Stomach (tissue), 9 donors: ENCODE measurements around the gene CHRNB1. TPM values are rescaled to one million over a fixed set of nuclear protein-coding genes. Genes with fewer than 3 reads are reported as not detected.

ENCODE experiments used
- DNase-seq, 2 donors: peaks; one replicate each; pipeline versions ENCODE4 v3.0.0 to v3.0.0-alpha.2; 2013 to 2019
- H3K27ac ChIP-seq, 5 donors: fragments of 200-600 bp in 4 of 5; sonication (generic) in 4 of 5; one replicate each; pipeline ENCODE4 v1.5.1; 2013 to 2019; ENCODE audit warnings: mild to moderate bottlenecking in 1 of 5, moderate library complexity in 1 of 5
- H3K27me3 ChIP-seq, 3 donors: fragments of 200-600 bp; sonication (generic); one replicate each; pipeline ENCODE4 v1.5.1; 2017 to 2019; ENCODE audit warnings: mixed run types in 1 of 3
- H3K36me3 ChIP-seq, 4 donors: fragments of 200-600 bp; sonication (generic); 1 replicate in 3 of 4; 2 replicates in 1 of 4; pipeline ENCODE4 v1.5.1; 2016 to 2019
- H3K4me1 ChIP-seq, 4 donors: fragments of 200-600 bp; sonication (generic); one replicate each; pipeline ENCODE4 v1.5.1; 2016 to 2019
- H3K4me3 ChIP-seq, 4 donors: fragments of 200-600 bp; sonication (generic) in 3 of 4; one replicate each; pipeline ENCODE4 v1.5.1; 2016 to 2019; ENCODE audit warnings: mild to moderate bottlenecking in 1 of 4
- H3K9me3 ChIP-seq, 4 donors: fragments of 200-600 bp; sonication (generic); one replicate each; pipeline ENCODE4 v1.5.1; 2016 to 2019
- EP300 ChIP-seq: sonication (generic); formaldehyde crosslinking; IDR thresholded peaks from one replicate; pipeline ENCODE4 v1.6.1; 2017; ENCODE audit warnings: antibody characterized with exemption
- POLR2A ChIP-seq, 4 donors: fragments of 450-650 bp; IDR thresholded peaks; one replicate each; pipeline ENCODE4 v1.6.1; 2016; ENCODE audit warnings: antibody characterized with exemption in 4 of 4, control low read depth in 2 of 4, mild to moderate bottlenecking in 1 of 4, moderate library complexity in 1 of 4
- POLR2AphosphoS5 ChIP-seq, 3 donors: sonication (generic); formaldehyde crosslinking; IDR thresholded peaks; one replicate each; pipeline ENCODE4 v1.6.1; 2016; ENCODE audit warnings: antibody characterized with exemption in 3 of 3
- WGBS, 5 donors: extraction: QIAGEN DNeasy Blood & Tissue Kit in 3 of 5; methylation state at CpG; one replicate each; pipeline versions ENCODE4 v1.1.5 to v1.1.7; 2013 to 2018; 5-methylcytosine and 5-hydroxymethylcytosine counted together
- intact Hi-C: fragments of 100-400 bp; cut with DNase I; formaldehyde crosslinking; loops from one replicate; pipeline ENCODE4 v1.15.1; 2023; ENCODE audit warnings: low total_unique reads
- polyA plus RNA-seq, 3 donors: library from polyadenylated mRNA; stranded (reverse); fragments of 200-250 nt; gene quantifications; one replicate each; pipeline ENCODE4 v1.2.3, GENCODE V29; 2013
- total RNA-seq, 5 donors: library from RNA; depleted of rRNA; stranded (reverse); fragments of >200 nt; gene quantifications; one replicate each; pipeline versions ENCODE4 v1.1.0 to v1.2.3, GENCODE V29; 2014 to 2016
- TF ChIP-seq, protein P1 (sequence below), 7 experiments: fragments of 450-650 bp in 4 of 7; fragments of 200-600 bp in 3 of 7; sonication (generic) in 3 of 7; IDR thresholded peaks; one replicate each; pipeline ENCODE4 v1.5.1; 2016 to 2019; ENCODE audit warnings: antibody characterized with exemption in 7 of 7, control low read depth in 2 of 7, mild to moderate bottlenecking in 1 of 7
- donor health status: healthy with polysubstance abuse.
- donor health status: Bipolar disorder and iron deficiency.
- donor health status: healthy.

Gene CHRNB1
- total and polyA plus RNA-seq, 8 donors: 1.8 to 12.0 (median 7.8) TPM; not detected in 2

DNA sequence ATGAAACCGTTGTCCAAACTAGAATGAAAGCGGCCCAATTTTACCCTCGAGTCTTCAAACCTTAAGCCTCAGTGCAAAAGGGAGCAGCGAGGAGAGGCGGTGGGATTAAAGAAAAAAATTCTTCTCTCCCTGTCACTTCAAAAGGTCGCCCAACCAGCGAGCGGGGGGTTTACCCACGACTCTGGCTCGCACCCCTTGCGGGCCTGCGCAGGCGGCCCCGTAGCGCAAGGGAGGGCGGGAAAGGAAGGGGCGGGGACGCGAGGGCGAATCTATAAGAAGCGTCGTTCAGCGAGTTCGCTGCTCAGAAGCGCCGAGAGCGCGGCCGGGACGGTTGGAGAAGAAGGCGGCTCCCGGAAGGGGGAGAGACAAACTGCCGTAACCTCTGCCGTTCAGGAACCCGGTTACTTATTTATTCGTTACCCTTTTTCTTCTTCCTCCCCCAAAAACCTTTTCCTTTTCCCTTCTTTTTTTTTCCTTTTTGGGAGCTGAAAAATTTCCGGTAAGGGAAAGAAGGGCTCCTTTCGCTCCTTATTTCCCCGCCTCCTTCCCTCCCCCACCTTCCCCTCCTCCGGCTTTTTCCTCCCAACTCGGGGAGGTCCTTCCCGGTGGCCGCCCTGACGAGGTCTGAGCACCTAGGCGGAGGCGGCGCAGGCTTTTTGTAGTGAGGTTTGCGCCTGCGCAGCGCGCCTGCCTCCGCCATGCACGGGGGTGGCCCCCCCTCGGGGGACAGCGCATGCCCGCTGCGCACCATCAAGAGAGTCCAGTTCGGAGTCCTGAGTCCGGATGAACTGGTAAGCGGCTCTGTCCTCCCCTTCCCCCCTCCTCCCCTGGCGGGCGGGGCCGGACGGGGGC is 39.4 kb downstream of the CHRNB1 start, which contains the start of gene POLR2A:
POLR2A (plus strand) TSS at position 300 of the 852 bp plus-strand sequence.
- H3K27me3 ChIP-seq: no peaks in the 10 kb centered on the region
- DNase-seq: peak; percentile 98 to 99
- H3K36me3 ChIP-seq: peaks cover 0 to 8% (median 0%) of the 10 kb centered on the region in 4 donors
- WGBS, 5 donors: 0 to 1% (median 0%) methylated on average over 52 to 64 of the region's 64 CpGs
- intact Hi-C loops: no loop called here
- no peaks in the 10 kb centered on the region for H3K9me3 ChIP-seq
- H3K4me1 ChIP-seq: peaks cover 25 to 79% (median 67%) of the 10 kb centered on the region in 4 donors
- peak within 1 kb of the TSS; percentile 55 to 71 (median 60) for H3K4me3 ChIP-seq
- TF ChIP-seq POLR2A (IDR thresholded peaks at IDR 0.05) (peak in 3 of 4 donors; percentile 96 to 100 (median 100)), EP300 (no peak), POLR2AphosphoS5 (IDR thresholded peaks at IDR 0.05) (peak; percentile 100)
- TF ChIP-seq, protein P1, sequence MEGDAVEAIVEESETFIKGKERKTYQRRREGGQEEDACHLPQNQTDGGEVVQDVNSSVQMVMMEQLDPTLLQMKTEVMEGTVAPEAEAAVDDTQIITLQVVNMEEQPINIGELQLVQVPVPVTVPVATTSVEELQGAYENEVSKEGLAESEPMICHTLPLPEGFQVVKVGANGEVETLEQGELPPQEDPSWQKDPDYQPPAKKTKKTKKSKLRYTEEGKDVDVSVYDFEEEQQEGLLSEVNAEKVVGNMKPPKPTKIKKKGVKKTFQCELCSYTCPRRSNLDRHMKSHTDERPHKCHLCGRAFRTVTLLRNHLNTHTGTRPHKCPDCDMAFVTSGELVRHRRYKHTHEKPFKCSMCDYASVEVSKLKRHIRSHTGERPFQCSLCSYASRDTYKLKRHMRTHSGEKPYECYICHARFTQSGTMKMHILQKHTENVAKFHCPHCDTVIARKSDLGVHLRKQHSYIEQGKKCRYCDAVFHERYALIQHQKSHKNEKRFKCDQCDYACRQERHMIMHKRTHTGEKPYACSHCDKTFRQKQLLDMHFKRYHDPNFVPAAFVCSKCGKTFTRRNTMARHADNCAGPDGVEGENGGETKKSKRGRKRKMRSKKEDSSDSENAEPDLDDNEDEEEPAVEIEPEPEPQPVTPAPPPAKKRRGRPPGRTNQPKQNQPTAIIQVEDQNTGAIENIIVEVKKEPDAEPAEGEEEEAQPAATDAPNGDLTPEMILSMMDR (IDR thresholded peaks at IDR 0.05): no peak
- H3K27ac ChIP-seq: peak within 1 kb of the TSS; percentile 94 to 100 (median 99)

DNA sequence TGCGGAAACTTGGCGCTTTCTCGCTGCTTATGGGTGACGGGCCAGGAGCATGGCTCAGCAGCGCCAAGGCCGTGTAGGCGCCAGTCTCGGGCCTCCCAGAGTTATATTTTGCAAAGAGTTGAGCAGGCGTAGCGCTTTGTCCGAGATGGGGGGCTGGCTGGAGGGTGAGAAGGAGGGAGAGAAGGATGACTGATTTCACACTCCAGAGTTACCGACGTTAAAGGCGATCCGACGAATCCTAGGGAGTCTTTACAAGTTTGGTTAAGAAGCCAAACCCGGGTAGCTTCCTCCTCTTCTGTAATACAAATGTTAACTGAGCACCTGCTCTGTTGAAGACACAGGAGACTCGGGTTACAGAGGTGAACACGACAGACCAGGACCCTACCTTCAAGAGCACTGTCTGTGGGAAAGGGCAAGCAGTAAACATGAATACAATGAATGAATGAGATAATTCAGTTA is 40.1 kb downstream of the CHRNB1 start:
- Histone ChIP-seq H3K27me3 (no peaks in the 10 kb centered on the region), H3K36me3 (peaks cover 0 to 8% (median 0%) of the 10 kb centered on the region in 4 donors), H3K9me3 (no peaks in the 10 kb centered on the region), H3K4me1 (peaks cover 26 to 82% (median 67%) of the 10 kb centered on the region in 4 donors), H3K27ac (peak overlapping the region; percentile 94 to 100 (median 99)), H3K4me3 (peak overlapping the region; percentile 55 to 71 (median 60))
- intact Hi-C loops: no loop called here
- no peak for DNase-seq
- TF ChIP-seq, protein P1 (IDR thresholded peaks at IDR 0.05): peak in 1 of 7 experiments; percentile 5
- TF ChIP-seq POLR2AphosphoS5 (IDR thresholded peaks at IDR 0.05): no peak
- WGBS, 5 donors: 0 to 2% (median 0%) methylated on average over 18 to 19 of the region's 19 CpGs

DNA sequence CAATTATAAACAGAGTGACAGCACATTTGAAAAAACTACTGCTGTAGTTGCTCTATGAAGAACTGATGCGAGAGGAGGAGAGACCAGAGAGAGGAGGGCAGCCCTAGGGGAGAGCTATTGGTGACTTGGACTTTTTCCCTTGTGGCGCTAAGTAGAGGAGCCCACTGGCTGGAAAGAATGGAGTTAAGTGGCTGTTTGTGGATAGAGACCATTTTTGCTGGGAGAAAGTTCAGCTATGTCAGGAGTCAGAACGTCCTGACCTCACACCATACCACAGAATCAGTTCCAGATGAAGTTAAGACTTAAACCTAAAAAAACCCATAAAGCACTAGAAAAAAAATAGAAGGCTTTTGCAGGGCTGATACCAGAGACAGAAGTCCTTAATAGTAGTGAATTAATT is 41.3 kb downstream of the CHRNB1 start:
- Histone ChIP-seq H3K9me3 (no peaks in the 10 kb centered on the region), H3K4me1 (peaks cover 27 to 84% (median 68%) of the 10 kb centered on the region in 4 donors), H3K27me3 (no peaks in the 10 kb centered on the region), H3K27ac (peak overlapping the region in 4 of 5 donors; percentile 94 to 100 (median 100)), H3K36me3 (peaks cover 0 to 13% (median 1%) of the 10 kb centered on the region in 4 donors), H3K4me3 (peak overlapping the region; percentile 55 to 71 (median 60))
- 24 to 48% (median 34%) methylated on average over 3 of the region's 3 CpGs for WGBS, 5 donors
- TF ChIP-seq POLR2A (IDR thresholded peaks at IDR 0.05): no peak
- TF ChIP-seq, protein P1 (IDR thresholded peaks at IDR 0.05): no peak
- TF ChIP-seq EP300: no peak
- intact Hi-C loops: no loop called here
- no peak for DNase-seq

DNA sequence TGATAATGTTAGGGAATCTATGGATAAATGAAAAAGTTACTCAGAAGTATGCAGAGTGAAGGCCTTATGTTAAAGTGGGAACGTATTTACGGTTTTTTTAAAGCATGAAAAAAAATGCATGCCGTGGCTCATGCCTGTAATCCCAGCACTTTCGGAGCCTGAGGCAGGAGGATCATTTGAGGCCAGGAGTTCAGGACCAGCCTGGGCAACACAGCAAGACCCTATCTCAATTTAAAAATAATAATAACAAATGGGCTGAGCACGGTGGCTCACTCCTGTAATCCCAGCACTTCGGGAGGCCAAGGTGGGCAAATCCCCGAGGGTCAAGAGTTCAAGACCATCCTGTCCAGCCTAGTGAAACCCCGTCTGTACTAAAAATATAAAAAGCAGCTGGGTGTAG is 45.3 kb downstream of the CHRNB1 start:
- Histone ChIP-seq H3K4me1 (peaks cover 30 to 81% (median 59%) of the 10 kb centered on the region in 4 donors), H3K36me3 (peaks cover 0 to 21% (median 4%) of the 10 kb centered on the region in 4 donors), H3K4me3 (no peak overlapping the region), H3K27ac (no peak overlapping the region), H3K27me3 (no peaks in the 10 kb centered on the region), H3K9me3 (no peaks in the 10 kb centered on the region)
- no peak for TF ChIP-seq POLR2A (IDR thresholded peaks at IDR 0.05)
- TF ChIP-seq POLR2AphosphoS5 (IDR thresholded peaks at IDR 0.05): no peak
- TF ChIP-seq EP300: no peak
- TF ChIP-seq, protein P1 (IDR thresholded peaks at IDR 0.05): no peak
- no peak for DNase-seq
- intact Hi-C loops: no loop called here
- WGBS, 5 donors: 64 to 75% (median 72%) methylated on average over 7 to 8 of the region's 8 CpGs
